Measurements from ENCODE around the gene PRKCI.
"Not testable (repeated sequence)": the region's sequence is repeated elsewhere in the genome, so short reads cannot be mapped to it uniquely, and the experiment has no call there.

PRKCI gene

GRCh38 chr3:170206164-170206762 lies 16.0 kb upstream of the PRKCI start:
- H3K9me3 Mint-ChIP-seq, DNase-seq, ATAC-seq, H3K4me1 Mint-ChIP-seq, H3K27ac Mint-ChIP-seq, H3K4me3 Mint-ChIP-seq: not testable (repeated sequence)
- peaks cover 16% of the 10 kb centered on the region for H3K27me3 Mint-ChIP-seq

DNA sequence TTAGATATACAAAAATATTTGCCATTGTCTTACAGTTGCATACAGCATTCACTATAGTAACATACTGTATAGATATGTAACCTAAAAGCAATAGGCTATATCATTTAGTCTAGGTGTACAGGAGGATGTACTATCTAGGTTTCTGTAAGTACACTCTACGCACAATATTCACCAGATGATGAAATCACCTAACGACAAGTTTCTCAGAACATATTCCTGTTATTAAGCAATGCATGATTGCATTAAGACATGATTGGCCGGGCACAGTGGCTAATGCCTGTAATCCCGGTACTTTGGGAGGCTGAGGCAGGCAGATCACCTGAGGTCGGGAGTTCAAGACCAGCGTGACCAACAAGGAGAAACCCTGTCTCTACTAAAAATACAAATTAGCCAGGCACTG lies 14.5 kb upstream of the PRKCI start:
- H3K9me3 Mint-ChIP-seq, result peaks cover 0 to 7% of the 10 kb centered on the region in 2 donors
- no peak for ATAC-seq
- H3K4me3 Mint-ChIP-seq, result no peak overlapping the region
- peaks cover 16% of the 10 kb centered on the region for H3K27me3 Mint-ChIP-seq
- no peak for DNase-seq
- no peaks in the 10 kb centered on the region for H3K4me1 Mint-ChIP-seq
- no peak overlapping the region for H3K27ac Mint-ChIP-seq

GRCh38 chr3:170211668-170212067 lies 10.6 kb upstream of the PRKCI start:
- ATAC-seq (no peak), DNase-seq (no peak)

DNA sequence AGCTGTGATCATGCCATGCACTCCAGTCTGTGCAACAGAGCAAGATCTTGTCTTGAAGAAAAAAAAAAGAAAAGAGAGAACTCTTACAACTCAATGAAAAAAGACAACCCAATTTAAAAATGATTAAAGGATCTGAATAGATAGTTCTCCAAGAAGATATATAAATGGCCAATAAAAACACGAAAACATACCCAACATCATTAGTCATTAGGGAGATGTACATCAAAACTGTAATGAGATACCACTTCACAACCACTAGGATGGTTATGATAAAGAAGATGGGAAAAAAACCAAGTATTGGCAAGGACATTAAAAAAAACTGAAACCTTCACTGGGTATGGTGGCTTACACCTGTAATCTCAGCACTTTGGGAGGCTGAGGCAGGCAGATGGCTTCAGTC lies 2.4 kb upstream of the PRKCI start:
- Mint-ChIP-seq H3K9me3 (no peaks in the 10 kb centered on the region), H3K27ac (no peak overlapping the region), H3K27me3 (no peaks in the 10 kb centered on the region), H3K4me1 (peaks cover 22% of the 10 kb centered on the region), H3K4me3 (no peak overlapping the region)
- DNase-seq (no peak), ATAC-seq (no peak)

More at GRCh38 chr3:170211668-170212067, 10.6 kb upstream of the PRKCI start:
- no peak overlapping the region for H3K27ac Mint-ChIP-seq
- no peaks in the 10 kb centered on the region for H3K4me1 Mint-ChIP-seq
- peaks cover under 1% of the 10 kb centered on the region for H3K27me3 Mint-ChIP-seq
- H3K4me3 Mint-ChIP-seq, result no peak overlapping the region
- H3K9me3 Mint-ChIP-seq, result peaks cover 0 to 7% of the 10 kb centered on the region in 2 donors

GRCh38 chr3:170220871-170221270 lies 1.4 kb upstream of the PRKCI start:
- Mint-ChIP-seq H3K27me3 (no peaks in the 10 kb centered on the region), H3K27ac (no peak overlapping the region), H3K4me3 (peak overlapping the region; percentile 41 to 64), H3K9me3 (no peaks in the 10 kb centered on the region), H3K4me1 (peaks cover 28% of the 10 kb centered on the region)
- no peak for ATAC-seq
- DNase-seq, result no peak

- DNase-seq, result peak; percentile 30 to 39
- peak overlapping the region; percentile 23 to 87 for H3K27ac Mint-ChIP-seq
- peaks cover 28% of the 10 kb centered on the region for H3K4me1 Mint-ChIP-seq
- H3K4me3 Mint-ChIP-seq, result peak overlapping the region; percentile 88 to 90
- peak; percentile 57 for ATAC-seq
- no peaks in the 10 kb centered on the region for H3K27me3 Mint-ChIP-seq
- no peaks in the 10 kb centered on the region for H3K9me3 Mint-ChIP-seq
Measured at GRCh38 chr3:170222647-170223541, 670 bp downstream of the PRKCI start.

DNA sequence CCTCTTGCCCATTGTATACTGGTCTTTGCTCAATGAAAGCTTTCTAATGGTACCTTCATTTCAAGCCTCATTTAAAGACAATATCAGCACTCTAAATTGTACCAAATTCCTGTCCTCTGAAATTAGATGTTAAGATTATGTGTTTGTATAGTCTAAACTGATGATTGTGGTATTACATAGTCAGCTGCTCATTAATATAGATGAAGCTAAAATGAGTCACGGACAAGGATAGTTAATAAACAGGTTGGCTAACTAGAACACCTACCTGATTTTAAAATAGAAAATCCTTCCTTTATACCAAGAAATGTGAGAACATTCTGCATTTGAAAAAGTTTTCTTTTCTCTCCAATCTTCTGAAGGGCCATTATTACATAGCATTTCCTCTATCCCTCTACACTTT lies 2.9 kb downstream of the PRKCI start:
- H3K27ac Mint-ChIP-seq, result no peak overlapping the region

GRCh38 chr3:170226426-170226960 lies 4.3 kb downstream of the PRKCI start:
- peaks cover 25% of the 10 kb centered on the region for H3K4me1 Mint-ChIP-seq
- no peak for DNase-seq

More for the DNA sequence above, 2.9 kb downstream of the PRKCI start:
- Mint-ChIP-seq H3K9me3 (no peaks in the 10 kb centered on the region), H3K4me1 (peaks cover 33% of the 10 kb centered on the region), H3K4me3 (no peak overlapping the region), H3K27me3 (no peaks in the 10 kb centered on the region)
- ATAC-seq, result no peak
- no peak for DNase-seq

DNA sequence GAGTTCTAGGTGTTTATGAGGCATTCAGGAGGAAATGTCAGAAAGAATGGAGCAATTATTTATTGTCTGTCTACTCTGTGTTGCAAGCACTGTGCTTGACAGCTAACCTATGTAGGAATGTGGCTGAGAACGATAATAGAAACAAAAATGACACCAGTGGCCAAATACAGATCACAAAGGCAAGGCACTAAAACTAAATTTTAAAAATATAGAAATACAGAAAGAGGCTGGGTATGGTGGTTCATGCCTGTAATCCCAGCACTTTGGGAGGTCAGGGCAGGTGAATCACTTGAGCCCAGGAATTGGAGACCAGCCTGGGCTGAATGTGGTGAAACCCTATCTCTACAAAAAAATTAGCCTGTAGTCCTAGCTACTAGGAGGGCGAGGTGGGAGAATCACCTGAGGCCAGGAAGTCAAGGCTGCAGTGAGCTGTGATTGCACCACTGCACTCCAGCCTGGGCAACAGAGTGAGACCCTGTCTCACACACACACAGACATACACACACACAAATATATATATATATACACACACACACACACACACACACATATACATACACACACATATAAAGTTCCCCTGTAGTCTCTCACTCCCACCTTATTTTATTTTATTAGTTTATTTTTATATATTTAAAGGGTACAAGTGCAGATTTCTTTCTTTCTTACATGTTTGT lies 6.0 kb downstream of the PRKCI start:
- Mint-ChIP-seq H3K9me3 (no peaks in the 10 kb centered on the region), H3K27me3 (no peaks in the 10 kb centered on the region), H3K4me1 (peaks cover 23% of the 10 kb centered on the region), H3K4me3 (no peak overlapping the region), H3K27ac (no peak overlapping the region)
- no peak for ATAC-seq
- DNase-seq, result no peak

More at GRCh38 chr3:170226426-170226960, 4.3 kb downstream of the PRKCI start:
- Mint-ChIP-seq H3K4me3 (no peak overlapping the region), H3K27ac (no peak overlapping the region), H3K27me3 (no peaks in the 10 kb centered on the region), H3K9me3 (no peaks in the 10 kb centered on the region)
- ATAC-seq, result no peak

- ATAC-seq, result no peak
- no peak overlapping the region for H3K27ac Mint-ChIP-seq
- no peak overlapping the region for H3K4me3 Mint-ChIP-seq
- H3K4me1 Mint-ChIP-seq, result peaks cover 5% of the 10 kb centered on the region
- no peaks in the 10 kb centered on the region for H3K9me3 Mint-ChIP-seq
- H3K27me3 Mint-ChIP-seq, result no peaks in the 10 kb centered on the region
- DNase-seq, result no peak
Measured at GRCh38 chr3:170232266-170232665, 10.0 kb downstream of the PRKCI start.

DNA sequence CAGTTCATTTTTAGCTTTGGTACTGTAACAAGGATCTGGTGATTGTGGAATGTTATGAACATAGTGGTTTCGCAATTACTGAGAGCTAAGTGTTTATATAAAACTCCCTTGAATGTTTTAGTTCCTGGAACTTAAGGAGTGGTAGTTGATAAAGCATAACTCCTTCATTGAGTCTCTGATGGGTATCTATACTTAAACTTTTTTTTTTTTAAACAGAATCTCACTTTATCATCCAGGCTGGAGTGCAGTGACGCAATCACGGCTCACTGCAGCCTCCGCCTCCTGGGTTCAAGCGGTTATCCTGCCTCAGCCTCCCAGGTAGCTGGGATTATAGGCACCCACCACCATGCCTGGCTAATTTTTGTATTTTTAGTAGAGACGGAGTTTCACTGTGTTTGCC lies 11.3 kb downstream of the PRKCI start:
- Mint-ChIP-seq H3K27ac (no peak overlapping the region), H3K9me3 (no peaks in the 10 kb centered on the region), H3K27me3 (no peaks in the 10 kb centered on the region), H3K4me1 (peaks cover 5% of the 10 kb centered on the region), H3K4me3 (no peak overlapping the region)
- DNase-seq (no peak), ATAC-seq (no peak)

- H3K27ac Mint-ChIP-seq, result no peak overlapping the region
- H3K4me3 Mint-ChIP-seq, result no peak overlapping the region
- no peaks in the 10 kb centered on the region for H3K9me3 Mint-ChIP-seq
- no peaks in the 10 kb centered on the region for H3K4me1 Mint-ChIP-seq
- no peak for DNase-seq
- no peaks in the 10 kb centered on the region for H3K27me3 Mint-ChIP-seq
- ATAC-seq, result no peak
Measured at GRCh38 chr3:170240142-170240541, 17.9 kb downstream of the PRKCI start.

DNA sequence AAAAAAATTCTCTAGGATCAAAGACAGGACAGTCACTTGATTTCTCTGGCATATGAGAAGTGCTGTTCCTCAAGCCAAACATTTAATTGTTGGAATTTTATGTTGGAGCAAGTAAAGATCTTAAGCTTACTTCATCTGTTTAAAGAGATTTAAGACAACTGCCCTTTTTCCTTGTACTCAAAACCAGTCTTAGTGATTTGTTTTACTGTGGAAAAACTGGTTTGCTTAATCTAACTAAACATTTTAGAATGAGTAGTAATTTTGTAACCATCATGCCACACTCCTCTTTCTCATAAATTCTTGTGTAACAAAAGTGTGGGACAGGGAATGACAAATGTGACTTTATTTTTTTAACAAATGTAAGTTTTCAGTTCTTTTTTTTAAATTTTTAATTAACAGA lies 18.4 kb downstream of the PRKCI start:
- H3K9me3 Mint-ChIP-seq, result no peaks in the 10 kb centered on the region
- H3K4me1 Mint-ChIP-seq, result no peaks in the 10 kb centered on the region
- no peak for DNase-seq
- H3K4me3 Mint-ChIP-seq, result no peak overlapping the region
- no peak overlapping the region for H3K27ac Mint-ChIP-seq
- no peaks in the 10 kb centered on the region for H3K27me3 Mint-ChIP-seq
- no peak for ATAC-seq

GRCh38 chr3:170244576-170244975 lies 22.4 kb downstream of the PRKCI start:
- no peak for DNase-seq
- Mint-ChIP-seq H3K9me3 (no peaks in the 10 kb centered on the region), H3K27me3 (no peaks in the 10 kb centered on the region), H3K27ac (no peak overlapping the region), H3K4me1 (peaks cover 6% of the 10 kb centered on the region), H3K4me3 (no peak overlapping the region)
- no peak for ATAC-seq

- DNase-seq (no peak), ATAC-seq (no peak)
- H3K4me1 Mint-ChIP-seq, result peaks cover 6% of the 10 kb centered on the region
- H3K4me3 Mint-ChIP-seq, result no peak overlapping the region
- peaks cover 0 to 4% of the 10 kb centered on the region in 2 donors for H3K9me3 Mint-ChIP-seq
- no peak overlapping the region for H3K27ac Mint-ChIP-seq
- H3K27me3 Mint-ChIP-seq, result no peaks in the 10 kb centered on the region
Measured at GRCh38 chr3:170247875-170248274, 25.7 kb downstream of the PRKCI start.

Data from stimulated activated naive CD8-positive, alpha-beta T cell treated with anti-CD3 and anti-CD28 coated beads, Interleukin-15, amount 100 ng/mL, for 72 hours (primary cell).